HG02852 (cell line): ENCODE data around the gene STC2.

ENCODE experiments used
- ATAC-seq: cut with Tn5 transposase; IDR thresholded peaks from one replicate; pipeline ENCODE4 v1.9.1; 2021; ENCODE audit warnings: mild to moderate bottlenecking, moderate library complexity; ENCODE audit not compliant: unreplicated experiment

Gene STC2

DNA sequence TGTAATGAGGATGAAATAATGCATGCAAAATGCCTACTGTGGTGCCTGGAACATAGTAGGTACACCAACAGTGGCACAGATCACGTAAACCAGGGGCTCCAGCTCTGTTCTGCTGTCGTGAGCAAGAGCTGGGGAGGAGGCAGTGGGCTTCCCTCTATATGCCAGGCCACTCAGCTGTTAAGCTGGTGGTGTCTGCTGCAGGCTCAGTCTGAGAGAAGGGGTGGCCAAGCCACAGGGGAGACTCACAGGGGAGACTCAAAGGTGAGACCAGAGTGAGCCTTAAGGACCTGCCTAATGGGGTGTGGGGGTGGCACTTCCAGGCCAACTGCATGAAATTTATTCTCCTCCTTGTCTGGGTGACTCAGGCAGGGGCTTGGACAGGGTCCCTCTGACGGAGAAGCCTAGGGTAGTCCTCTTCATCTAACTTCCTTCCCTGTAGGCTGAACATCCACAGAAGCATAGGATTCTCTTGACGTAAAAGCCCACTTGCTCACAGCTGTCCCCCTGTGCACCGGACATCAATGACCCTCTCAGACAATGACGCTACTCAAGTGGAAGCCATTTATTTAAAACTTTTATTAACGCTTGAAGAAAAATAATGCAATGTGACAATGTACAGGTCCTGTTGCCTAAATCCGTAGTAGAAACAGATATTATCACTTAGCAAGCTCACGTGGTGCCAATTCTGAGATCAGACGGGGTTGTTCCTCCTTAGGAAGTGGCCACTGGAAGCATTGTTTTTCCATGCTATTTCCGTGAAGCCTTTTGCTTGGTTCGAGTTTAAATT is 13.9 kb downstream of the STC2 start:
- ATAC-seq, result no peak

DNA sequence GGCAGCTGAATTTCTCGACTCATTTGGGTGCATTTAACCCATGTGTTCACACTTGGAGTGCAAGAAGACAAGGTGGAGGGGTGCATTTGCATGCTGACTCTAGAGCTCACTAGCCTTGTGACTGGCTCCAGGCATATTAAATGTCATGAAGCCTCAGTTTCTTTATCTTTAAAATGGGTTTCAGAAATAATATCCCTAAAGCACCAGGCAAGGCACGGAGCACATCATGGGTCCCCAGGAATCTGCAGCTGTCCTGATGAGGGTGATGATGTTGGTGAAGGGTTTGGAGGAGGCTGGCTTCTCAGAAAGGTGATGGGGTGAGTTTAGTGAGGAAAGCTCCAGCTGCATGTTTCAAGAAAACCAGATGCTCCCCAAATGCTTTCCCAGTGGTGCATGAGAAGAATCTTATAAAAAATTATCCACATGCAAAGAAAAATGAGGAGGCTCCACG is 14.8 kb downstream of the STC2 start:
- no peak for ATAC-seq

DNA sequence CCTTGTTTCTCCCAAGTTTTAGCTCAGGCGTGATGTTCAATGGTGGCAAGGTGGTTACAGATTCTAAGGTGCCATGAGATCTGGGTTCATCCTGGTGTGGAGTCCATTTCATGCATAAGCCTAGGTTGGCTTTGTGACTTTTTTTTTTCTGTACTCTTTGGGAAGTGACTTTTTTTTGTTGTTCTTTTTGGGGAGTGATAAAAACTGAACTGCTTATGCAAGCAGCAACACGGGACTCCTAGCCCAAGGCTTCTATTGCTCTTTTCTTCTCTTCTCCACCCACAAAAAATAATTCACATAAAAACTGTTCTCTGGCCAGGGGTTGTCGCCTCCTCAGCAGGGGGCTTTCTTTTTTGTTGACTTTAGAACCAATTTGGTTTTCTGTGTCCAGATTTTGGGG is 15.4 kb downstream of the STC2 start:
- no peak for ATAC-seq

DNA sequence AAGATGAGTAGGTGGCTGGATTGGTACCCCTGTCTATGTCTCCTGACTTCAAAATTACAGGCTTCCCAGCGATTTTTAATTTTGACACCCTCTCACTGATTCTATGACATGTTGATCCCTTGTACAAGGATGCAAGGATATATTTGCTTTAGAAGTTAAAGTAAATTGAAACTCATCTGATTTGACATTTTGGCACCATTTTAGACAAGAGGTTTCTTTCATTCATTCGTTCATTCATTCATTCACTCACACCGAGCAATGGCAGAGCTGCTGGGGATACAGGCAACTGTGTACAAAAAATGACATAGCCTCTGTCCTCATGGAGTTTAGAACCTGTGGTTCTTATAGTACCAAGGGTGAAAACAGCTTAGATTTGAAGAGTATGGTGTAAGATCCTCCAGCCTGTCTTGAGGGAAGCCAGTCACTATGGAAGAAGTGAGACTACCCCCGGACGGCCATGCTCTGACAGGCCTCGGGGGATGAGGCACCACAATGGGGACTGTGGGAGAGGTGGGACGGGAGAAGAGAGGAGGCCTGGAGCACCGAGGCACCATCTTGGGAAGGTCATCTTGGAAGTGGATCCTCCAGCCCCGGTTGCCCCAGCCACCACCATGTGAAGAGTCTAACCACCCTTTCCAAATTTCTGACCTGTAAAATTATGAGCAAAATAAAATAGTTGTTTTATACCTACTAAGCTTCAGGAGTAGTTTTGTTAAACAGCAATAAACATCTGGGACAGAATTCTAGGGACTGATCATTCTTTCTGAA is 16.2 kb downstream of the STC2 start:
- no peak for ATAC-seq

DNA sequence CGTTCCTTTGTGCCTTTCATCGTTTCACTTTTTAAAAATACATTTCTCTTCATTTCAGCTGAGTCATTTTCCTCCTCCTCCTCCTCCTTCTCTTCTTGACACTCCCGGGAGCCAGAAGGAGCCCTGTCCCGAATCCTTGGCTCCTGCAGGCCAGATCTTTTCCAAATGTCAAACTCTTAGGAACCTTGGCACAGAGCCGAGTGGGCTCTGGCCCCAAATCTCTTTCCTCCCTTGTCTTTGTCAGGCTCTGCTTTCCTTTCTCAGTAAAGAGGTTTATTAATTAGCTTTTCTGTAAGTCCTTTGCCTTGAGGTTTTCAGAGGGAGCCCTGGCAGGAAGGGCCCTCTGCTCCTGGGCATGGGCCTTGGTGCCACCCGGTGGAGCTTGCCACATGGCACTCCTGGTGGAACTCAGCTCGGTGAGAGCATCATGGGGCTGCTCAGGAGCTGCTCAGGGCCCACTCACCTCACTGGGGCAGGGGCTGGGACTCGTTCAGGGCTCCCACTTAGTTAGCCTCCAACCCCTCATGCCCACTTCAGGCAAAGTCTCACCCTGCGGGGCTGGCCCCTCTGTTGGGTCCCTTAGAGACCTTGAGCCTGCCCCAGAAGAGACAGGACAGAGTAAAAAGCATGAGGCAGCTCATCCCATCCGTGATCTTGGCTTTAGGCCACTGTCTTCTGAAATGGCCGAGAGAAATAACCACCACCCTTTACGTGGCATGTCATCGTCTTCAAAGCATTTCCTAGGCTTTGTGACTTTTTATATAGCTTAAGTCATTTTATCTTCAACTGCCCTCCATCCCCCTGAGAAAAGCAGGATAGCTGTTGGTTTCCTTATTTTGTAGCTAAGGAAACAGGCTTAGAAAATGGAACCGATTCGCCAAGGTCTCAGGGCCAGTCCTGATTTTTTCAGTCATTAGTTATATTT is 17.1 kb downstream of the STC2 start:
- ATAC-seq, result no peak

DNA sequence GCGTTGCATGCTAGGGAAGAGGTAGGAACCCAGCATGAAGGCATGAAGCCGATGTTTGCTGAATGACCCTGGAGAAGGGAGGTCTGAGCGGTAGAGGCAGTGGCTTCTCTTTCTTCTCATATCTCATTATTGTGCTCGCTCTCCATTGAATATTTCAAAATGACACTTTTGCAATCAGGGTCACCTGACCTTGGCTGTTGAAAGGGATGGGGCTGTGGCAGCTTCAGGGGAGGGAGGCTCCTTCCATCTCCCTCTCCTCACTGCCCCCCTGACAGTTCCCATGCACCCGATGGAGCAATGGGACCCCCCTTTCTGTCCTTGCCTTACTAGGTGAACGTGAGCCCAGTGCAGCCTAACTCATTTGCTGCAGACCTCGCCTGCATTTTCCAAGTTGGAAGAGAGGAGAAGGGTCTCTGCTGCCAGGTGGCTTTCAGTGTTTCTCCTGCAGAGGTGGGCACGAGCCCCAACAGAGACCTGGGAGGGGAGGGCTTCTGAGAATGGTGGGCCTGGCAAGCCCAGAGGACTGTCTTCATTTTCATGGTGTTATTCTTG is 17.9 kb downstream of the STC2 start:
- no peak for ATAC-seq

DNA sequence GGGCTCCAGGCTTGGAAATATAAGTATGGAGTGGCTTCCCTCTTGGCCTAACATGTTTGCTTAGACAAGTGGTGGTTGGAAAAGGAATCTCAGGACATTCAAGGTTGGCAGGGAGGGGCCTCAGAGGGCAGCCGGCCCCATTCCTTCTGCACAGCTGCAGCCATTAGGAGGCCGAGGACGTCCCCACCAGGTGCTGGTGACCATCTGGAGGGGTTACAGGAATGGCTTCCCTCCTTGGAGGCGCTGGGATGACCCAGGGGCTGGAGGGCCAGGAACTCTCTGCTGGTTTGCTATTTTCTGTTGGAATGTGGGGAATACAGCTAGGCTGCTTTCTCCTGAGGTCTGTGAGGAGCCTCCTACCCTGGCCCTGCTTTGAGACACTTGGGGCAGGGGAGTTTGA is 18.5 kb downstream of the STC2 start:
- ATAC-seq, result no peak

DNA sequence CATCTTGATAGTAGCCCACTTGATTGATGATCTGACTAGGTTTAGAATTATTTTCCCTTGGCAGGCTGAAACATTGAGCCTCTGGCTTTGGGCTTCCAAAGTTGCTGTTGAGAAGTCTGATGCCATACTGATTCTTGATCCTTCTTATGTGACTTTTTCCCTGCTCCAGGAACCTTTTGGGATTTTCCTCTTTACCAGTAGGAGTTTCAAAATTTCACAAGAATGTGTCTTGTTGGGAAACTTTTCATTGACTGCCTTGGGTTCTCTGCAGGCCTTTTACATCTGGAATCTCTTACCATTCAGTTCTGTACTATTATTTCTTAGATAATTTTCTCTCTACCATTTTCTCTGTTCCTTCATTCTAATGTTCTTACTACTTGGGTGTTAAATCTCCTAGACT is 20.0 kb downstream of the STC2 start:
- ATAC-seq, result no peak

DNA sequence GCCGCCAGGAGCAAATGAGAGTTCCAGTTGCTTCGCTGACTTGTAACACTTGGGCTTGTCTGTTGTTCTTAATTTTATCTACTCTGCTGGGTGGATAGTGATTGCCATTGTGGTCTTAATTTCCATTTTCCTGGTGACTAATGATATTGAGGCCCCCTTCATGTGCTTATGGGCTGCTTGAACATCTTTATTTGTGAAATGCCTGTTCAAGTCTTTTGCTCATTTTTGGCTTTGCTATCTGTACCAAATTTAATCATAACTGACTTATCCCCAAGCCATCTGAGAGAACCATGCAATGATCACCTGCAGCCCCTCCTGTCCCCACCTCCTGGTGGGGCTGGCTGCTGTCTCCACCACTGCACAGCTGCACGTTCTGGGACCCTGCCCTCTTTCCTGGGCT is 20.5 kb downstream of the STC2 start:
- ATAC-seq, result no peak

DNA sequence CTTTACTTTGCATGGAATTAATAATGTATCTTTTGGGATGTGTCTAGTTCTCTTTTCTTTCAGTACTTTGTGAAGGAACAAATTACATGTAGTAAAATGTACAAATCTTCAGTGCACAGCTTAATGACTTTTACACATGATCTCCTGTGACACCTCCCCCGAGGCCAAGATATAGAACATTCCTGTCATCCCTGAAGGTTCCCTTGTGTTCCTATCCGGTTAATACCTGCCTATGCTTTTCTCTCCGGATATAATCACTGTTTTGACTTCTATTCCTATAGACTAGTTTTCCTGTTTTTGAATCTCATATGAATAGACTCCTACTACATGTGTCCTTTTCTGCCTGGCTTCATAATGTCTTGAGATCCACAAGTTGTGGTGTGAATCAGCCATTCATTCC is 21.5 kb downstream of the STC2 start:
- ATAC-seq, result no peak

DNA sequence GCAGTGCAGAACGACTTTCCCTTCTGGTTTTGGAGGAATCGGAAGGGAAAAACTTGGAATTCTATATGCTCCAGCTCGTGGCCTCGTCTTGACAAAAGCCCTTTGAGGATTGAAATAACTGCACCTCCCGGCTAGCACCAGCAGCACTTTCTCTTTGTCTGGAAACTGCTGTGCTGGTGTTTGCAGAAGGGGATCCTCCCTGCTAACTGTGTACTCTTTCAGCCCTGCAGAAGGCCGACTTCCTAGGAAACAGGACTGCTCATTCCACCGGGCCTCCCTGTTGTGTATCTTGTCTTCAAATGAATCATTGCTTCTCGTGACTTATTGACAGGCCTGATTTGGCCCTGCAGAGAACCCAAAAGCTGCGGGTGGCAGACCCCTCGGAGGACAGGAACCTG is 23.6 kb downstream of the STC2 start:
- ATAC-seq, result no peak

DNA sequence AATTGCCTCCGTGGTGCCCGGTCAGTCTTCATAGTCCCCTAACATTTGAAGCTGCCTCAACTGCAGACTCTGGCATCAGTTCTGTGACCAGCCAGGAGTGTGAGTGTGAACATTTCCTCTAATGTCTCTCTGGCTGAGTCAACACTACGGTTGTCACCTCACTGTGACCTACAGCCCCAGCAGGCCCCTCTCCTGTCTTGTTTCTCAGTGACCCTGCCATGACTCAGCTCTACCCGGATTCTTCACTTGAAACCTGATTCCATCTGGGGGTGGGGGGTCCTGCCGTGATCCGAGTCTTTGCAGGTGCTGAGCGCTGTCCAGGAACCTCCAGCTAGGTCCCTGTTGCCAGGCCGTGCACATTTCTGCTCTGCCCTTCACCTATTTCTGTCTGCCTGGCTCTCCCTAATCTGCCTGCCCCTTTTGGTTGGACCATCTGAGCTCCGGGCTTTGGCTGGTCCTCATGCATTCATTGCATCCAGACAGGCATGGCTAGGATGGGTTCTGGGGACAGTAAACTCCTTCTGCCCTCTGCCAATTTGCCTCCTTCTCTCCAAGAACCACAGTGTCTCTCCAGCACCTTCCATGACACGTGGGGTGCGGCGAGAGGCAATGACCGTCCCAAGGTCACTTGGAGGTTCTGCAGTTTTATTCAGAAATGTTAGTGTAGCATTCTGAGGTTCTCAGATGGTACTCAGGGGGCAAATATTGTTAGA is 24.2 kb downstream of the STC2 start:
- no peak for ATAC-seq

DNA sequence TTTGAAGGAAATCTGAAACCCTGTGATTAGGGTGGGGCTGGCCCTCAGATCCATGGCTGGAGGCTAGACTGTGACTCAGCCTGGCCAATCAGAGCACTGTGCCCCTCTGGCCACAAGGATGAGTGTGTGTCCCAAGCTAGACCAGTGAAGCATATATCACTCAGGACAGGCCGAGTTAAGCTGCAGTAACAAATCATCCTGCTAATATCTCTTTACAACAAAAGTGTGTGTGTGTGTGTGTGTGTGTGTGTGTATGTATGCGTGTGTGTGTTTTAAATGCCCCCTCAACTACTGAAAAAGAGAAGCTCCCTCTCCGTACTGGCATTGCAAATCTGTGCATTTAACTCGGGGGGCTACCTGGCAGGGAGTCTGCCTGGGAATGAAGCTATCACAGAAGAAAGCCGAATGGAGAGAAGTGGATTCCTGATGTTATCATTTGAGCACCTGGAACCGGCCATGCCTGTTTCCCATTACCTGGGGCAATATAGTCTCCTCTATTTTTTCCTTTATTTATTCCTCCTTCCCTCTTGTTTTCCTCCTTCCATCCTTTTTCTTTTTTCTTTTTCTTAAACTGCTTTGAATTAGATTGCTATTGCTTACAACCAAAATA is 25.6 kb downstream of the STC2 start:
- ATAC-seq, result no peak

DNA sequence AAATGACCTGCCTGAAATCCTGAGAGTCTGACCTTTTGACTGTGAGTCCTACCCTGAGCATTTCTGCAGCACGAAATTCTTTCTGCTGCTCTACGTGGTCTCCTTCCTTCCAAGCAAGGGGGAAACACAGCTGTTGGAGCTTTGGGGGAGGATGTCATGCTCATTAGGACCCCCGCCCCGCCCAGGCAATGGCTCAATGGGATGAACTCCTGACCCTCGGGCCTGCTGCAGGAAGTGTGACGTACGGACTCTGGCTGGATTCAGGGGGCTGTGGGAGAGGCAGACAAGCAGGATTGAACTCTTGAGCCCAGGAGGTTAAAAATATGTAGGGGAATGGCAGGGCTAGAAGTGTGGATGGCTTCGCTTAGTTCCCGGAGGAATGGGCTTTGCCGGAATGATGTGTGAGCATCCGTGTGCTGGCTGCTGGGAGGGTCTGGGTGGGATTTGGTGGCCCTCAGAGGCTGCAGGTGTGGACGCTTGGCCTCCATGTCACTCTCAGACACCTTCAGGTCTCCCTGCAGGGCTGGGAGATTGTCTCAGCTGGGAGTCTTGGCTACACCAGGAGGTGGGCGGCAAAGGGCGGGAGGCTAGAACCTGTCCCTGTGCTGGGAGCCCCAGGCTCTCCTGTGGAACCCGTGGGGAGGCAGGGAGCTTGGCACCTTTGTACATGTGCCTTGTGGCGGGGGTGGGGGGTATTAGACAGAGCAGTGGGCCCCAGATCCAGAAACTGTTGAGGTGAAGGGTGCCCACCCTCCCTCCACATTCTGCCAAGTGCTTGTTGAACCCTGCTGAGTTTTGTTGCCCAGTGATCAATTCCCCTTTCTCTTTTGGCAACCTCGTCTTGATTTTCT is 26.3 kb downstream of the STC2 start:
- ATAC-seq, result no peak

DNA sequence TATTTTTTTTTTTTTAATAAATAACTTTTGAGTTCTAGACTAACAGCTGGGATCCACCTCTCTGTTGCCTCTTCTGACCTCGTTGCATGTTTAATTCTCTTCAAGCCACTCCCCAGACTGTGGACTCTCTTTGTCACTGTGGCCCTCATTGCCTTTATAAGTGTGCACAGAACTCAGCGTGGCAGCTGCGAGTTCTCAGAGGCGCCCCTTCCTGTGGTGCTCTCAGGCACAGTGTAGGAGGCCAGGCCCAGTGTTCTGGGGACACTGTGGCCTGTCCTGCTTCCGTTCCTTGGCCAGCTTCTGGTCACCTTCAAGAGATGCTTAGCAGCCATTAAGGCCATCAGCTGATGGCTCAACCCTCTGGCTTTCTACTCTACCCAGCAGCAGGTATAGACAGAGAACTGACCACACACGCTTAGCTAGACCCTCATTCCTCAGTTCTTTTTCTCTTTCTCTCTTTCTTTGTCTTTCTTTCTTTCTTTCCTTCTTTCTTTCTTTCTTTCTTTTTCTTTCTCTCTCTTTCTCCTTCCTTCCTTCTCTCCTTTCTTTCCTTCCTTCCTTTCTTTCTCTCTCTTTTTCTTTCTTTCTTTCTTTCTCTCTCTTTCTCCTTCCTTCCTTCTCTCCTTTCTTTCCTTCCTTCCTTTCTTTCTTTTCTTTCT is 27.7 kb downstream of the STC2 start:
- no peak for ATAC-seq

DNA sequence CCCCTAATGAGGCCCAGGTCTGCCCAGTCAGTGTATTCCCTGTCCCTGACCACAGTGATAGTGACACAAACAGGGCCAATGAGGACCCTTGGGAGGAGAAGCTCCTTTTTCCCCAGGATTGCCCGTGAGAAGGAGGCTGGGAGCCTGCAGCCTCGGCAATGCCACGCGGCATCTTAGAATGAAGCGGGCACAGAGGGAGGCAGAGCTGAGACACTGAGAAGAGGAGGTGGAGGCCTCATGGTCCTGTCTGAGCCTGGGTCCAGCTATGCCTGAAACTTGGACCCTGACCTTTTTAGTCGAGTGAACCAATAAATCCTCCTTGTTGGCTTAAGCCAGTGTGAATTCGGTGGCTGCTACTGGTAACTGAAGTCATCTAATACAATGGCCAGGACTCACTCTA is 28.4 kb downstream of the STC2 start:
- no peak for ATAC-seq

DNA sequence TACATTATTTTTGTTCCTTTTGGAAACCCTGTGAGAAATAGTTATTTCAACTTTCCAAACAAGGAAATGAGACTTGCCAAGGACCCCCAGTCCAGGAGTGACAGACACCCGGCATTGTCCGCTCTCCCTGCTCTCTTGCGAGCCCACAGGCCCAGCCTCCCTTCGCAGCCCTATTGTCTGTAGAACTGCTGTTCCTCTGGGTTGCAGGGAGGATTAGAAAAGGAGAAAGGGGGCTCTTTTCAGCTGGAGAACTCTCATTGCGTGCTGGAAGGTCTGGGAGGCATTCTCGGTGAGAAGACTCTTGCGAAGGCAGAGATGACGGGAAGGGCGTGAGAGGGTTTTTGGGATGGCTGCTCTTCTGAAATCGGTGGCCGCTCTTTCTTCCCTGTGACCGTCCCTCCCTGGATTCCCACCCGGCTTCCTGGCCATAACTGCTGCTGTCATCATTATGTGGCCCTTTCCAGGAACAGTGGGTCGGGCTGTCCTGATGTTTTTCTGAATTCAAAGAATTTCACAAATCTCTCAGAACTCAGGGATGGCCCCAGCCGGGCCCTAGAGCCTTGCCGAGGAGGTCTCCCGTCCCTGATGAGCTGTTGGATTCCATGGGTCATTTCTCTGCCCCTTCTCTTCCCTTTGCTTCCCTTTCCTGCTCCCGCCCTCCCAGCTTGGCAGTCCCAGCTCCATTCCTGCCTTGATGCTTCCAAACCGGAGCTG is 29.8 kb downstream of the STC2 start:
- ATAC-seq, result no peak

DNA sequence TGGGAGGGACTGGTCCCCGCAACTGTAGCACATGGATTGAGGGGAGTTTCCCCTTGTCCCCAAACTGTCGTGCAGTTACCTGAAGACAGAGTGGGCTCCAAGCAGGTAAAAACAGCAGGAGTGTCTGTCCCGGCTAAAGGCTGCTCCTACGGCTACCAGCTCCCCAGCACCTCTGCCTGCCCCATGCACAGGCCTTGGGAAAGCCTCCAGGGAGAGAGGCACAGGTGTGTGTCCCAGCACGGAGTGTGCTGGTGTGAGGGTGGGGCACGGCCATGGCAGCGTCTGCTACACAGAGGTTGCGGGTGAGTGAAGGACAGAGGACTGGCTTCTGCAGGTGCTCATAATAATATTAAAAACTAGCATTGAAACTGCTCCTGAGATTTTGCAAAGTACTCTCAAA is 30.4 kb downstream of the STC2 start:
- ATAC-seq, result no peak
